Measurements from ENCODE around the gene DBR1.
A peak's percentile ranks its signal among the peaks of the same experiment; 100 is the strongest.

DBR1 gene

GRCh38 chr3:138114988-138115971 is 59.4 kb downstream of the DBR1 start, which contains the start of gene DZIP1L:
DZIP1L (minus strand) TSS chr3:138115608; CDS start chr3:138103971, 11,637 bp downstream.
- Histone ChIP-seq H2AK5ac (ENCODE audit: low read depth, low read length) (no peak within 1 kb of the TSS), H3K4ac (ENCODE audit: low read length) (no peak within 1 kb of the TSS), H3K27ac (replicated peaks; ENCODE audit: low read length) (peak within 1 kb of the TSS; percentile 89), H4K91ac (ENCODE audit: low read depth, low read length, poor library complexity) (no peak within 1 kb of the TSS), H3K14ac (ENCODE audit: low read length) (peak within 1 kb of the TSS; percentile 98), H3K9ac (ENCODE audit: low read depth, low read length, poor library complexity) (peak within 1 kb of the TSS; percentile 96), H3K4me1 (ENCODE audit: control insufficient read depth in 2 of 2, insufficient read depth in 1 of 2, low read depth in 1 of 2, low read length in 2 of 2) (peaks cover 11 to 12% of the 10 kb centered on the region in 2 donors), H3K23ac (ENCODE audit: low read depth, low read length, poor library complexity) (peak within 1 kb of the TSS; percentile 86), H3K4me2 (ENCODE audit: insufficient read depth, low read length, poor library complexity, severe bottlenecking) (peak within 1 kb of the TSS; percentile 83), H3K18ac (ENCODE audit: low read length) (peak within 1 kb of the TSS; percentile 99), H3K9me3 (replicated peaks in 1 of 2; ENCODE audit: control insufficient read depth in 2 of 2, insufficient read depth in 1 of 2, low read depth in 1 of 2, low read length in 2 of 2) (peaks cover 0 to 5% of the 10 kb centered on the region in 2 donors), H3K36me3 (replicated peaks in 1 of 2; ENCODE audit: control insufficient read depth in 2 of 2, insufficient read depth in 2 of 2, low read length in 2 of 2) (peaks cover 3 to 22% of the 10 kb centered on the region in 2 donors), H3K27me3 (ENCODE audit: control insufficient read depth in 3 of 3, insufficient read depth in 3 of 3, low read depth in 1 of 3, low read length in 3 of 3) (no peaks in the 10 kb centered on the region), H2BK5ac (ENCODE audit: low read length) (peak within 1 kb of the TSS; percentile 84), H2BK15ac (ENCODE audit: low read length) (peak within 1 kb of the TSS; percentile 39), H4K8ac (ENCODE audit: low read depth, low read length) (no peak within 1 kb of the TSS), H2AFZ (ENCODE audit: low read length) (peak within 1 kb of the TSS; percentile 100), H2BK12ac (ENCODE audit: low read length) (no peak within 1 kb of the TSS), H3K4me3 (ENCODE audit: low read length in 2 of 2) (peak within 1 kb of the TSS; percentile 94 to 98), H2BK120ac (ENCODE audit: low read depth, low read length) (peak within 1 kb of the TSS; percentile 35), H3K79me1 (ENCODE audit: low read depth, low read length) (peaks cover 3% of the 10 kb centered on the region)
- peak; percentile 76 for DNase-seq (ENCODE audit: low spot score)
- no CpG with 5 or more reads among the region's 86 CpGs for WGBS, 2 donors (ENCODE audit: extremely low coverage in 2 of 2, insufficient read length in 2 of 2, insufficient replicate concordance in 1 of 2)

GRCh38 chr3:138114431-138114918 is 60.2 kb downstream of the DBR1 start:
- peak overlapping the region; percentile 83 for H3K4me2 ChIP-seq (ENCODE audit: insufficient read depth, low read length, poor library complexity, severe bottlenecking)
- no peak overlapping the region for H2BK15ac ChIP-seq (ENCODE audit: low read length)
- H2BK120ac ChIP-seq (ENCODE audit: low read depth, low read length): no peak overlapping the region
- peak overlapping the region; percentile 8 for H3K27ac ChIP-seq (replicated peaks; ENCODE audit: low read length)
- WGBS, 2 donors (ENCODE audit: extremely low coverage in 2 of 2, insufficient read length in 2 of 2, insufficient replicate concordance in 1 of 2): no CpG with 5 or more reads among the region's 9 CpGs
- H3K27me3 ChIP-seq (ENCODE audit: control insufficient read depth in 3 of 3, insufficient read depth in 3 of 3, low read depth in 1 of 3, low read length in 3 of 3): no peaks in the 10 kb centered on the region
- peaks cover 0 to 5% of the 10 kb centered on the region in 2 donors for H3K9me3 ChIP-seq (replicated peaks in 1 of 2; ENCODE audit: control insufficient read depth in 2 of 2, insufficient read depth in 1 of 2, low read depth in 1 of 2, low read length in 2 of 2)
- no peak overlapping the region for H2AK5ac ChIP-seq (ENCODE audit: low read depth, low read length)
- no peak overlapping the region for H2BK12ac ChIP-seq (ENCODE audit: low read length)
- DNase-seq (ENCODE audit: low spot score): no peak
- peak overlapping the region; percentile 89 for H3K18ac ChIP-seq (ENCODE audit: low read length)
- no peak overlapping the region for H3K4ac ChIP-seq (ENCODE audit: low read length)
- no peak overlapping the region for H4K91ac ChIP-seq (ENCODE audit: low read depth, low read length, poor library complexity)
- H3K36me3 ChIP-seq (replicated peaks in 1 of 2; ENCODE audit: control insufficient read depth in 2 of 2, insufficient read depth in 2 of 2, low read length in 2 of 2): peaks cover 3 to 28% of the 10 kb centered on the region in 2 donors
- H3K23ac ChIP-seq (ENCODE audit: low read depth, low read length, poor library complexity): no peak overlapping the region
- H3K4me1 ChIP-seq (ENCODE audit: control insufficient read depth in 2 of 2, insufficient read depth in 1 of 2, low read depth in 1 of 2, low read length in 2 of 2): peaks cover 11 to 12% of the 10 kb centered on the region in 2 donors
- peak overlapping the region; percentile 100 for H2AFZ ChIP-seq (ENCODE audit: low read length)
- H4K8ac ChIP-seq (ENCODE audit: low read depth, low read length): no peak overlapping the region
- peaks cover 3% of the 10 kb centered on the region for H3K79me1 ChIP-seq (ENCODE audit: low read depth, low read length)
- H3K9ac ChIP-seq (ENCODE audit: low read depth, low read length, poor library complexity): peak overlapping the region; percentile 82
- peak overlapping the region; percentile 57 for H2BK5ac ChIP-seq (ENCODE audit: low read length)
- H3K14ac ChIP-seq (ENCODE audit: low read length): peak overlapping the region; percentile 57
- H3K4me3 ChIP-seq (ENCODE audit: low read length in 2 of 2): peak overlapping the region; percentile 94 to 98

DNA sequence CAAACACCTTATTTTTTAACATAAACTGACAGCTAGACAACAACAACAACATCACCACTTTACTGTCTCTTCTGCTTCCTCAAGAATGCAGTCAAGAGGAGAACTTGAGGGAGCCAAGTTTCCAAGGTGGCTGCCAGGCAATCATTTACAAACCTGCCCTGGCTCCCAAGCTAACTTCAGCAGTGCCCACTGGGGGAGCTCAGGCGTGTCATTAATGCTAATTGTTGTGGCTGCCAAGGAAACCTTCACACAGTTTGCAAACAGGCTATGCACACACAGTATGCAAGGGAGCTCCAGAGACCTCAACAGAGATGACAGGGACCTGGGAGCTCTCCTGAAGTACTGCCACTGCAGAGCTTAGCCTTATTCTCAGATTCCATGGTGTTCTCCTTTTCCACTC is 61.4 kb downstream of the DBR1 start:
- Histone ChIP-seq H3K14ac (ENCODE audit: low read length) (no peak overlapping the region), H3K4me1 (ENCODE audit: control insufficient read depth in 2 of 2, insufficient read depth in 1 of 2, low read depth in 1 of 2, low read length in 2 of 2) (peaks cover 11 to 12% of the 10 kb centered on the region in 2 donors), H3K79me1 (ENCODE audit: low read depth, low read length) (peaks cover 3% of the 10 kb centered on the region), H3K4ac (ENCODE audit: low read length) (no peak overlapping the region), H3K27ac (replicated peaks; ENCODE audit: low read length) (no peak overlapping the region), H2AK5ac (ENCODE audit: low read depth, low read length) (no peak overlapping the region), H3K9ac (ENCODE audit: low read depth, low read length, poor library complexity) (no peak overlapping the region), H4K91ac (ENCODE audit: low read depth, low read length, poor library complexity) (no peak overlapping the region), H3K18ac (ENCODE audit: low read length) (no peak overlapping the region), H2AFZ (ENCODE audit: low read length) (no peak overlapping the region), H4K8ac (ENCODE audit: low read depth, low read length) (no peak overlapping the region), H3K4me3 (ENCODE audit: low read length in 2 of 2) (no peak overlapping the region), H2BK15ac (ENCODE audit: low read length) (no peak overlapping the region), H2BK120ac (ENCODE audit: low read depth, low read length) (no peak overlapping the region), H2BK5ac (ENCODE audit: low read length) (no peak overlapping the region), H3K27me3 (ENCODE audit: control insufficient read depth in 3 of 3, insufficient read depth in 3 of 3, low read depth in 1 of 3, low read length in 3 of 3) (no peaks in the 10 kb centered on the region), H3K9me3 (replicated peaks in 1 of 2; ENCODE audit: control insufficient read depth in 2 of 2, insufficient read depth in 1 of 2, low read depth in 1 of 2, low read length in 2 of 2) (peaks cover 0 to 5% of the 10 kb centered on the region in 2 donors), H3K4me2 (ENCODE audit: insufficient read depth, low read length, poor library complexity, severe bottlenecking) (no peak overlapping the region), H3K36me3 (replicated peaks in 1 of 2; ENCODE audit: control insufficient read depth in 2 of 2, insufficient read depth in 2 of 2, low read length in 2 of 2) (peaks cover 5 to 39% of the 10 kb centered on the region in 2 donors), H3K23ac (ENCODE audit: low read depth, low read length, poor library complexity) (no peak overlapping the region), H2BK12ac (ENCODE audit: low read length) (no peak overlapping the region)
- WGBS, 2 donors (ENCODE audit: extremely low coverage in 2 of 2, insufficient read length in 2 of 2, insufficient replicate concordance in 1 of 2): no CpG with 5 or more reads among the region's 1 CpG
- no peak for DNase-seq (ENCODE audit: low spot score)

GRCh38 chr3:138112362-138112761 is 62.4 kb downstream of the DBR1 start:
- H3K9ac ChIP-seq (ENCODE audit: low read depth, low read length, poor library complexity): no peak overlapping the region
- H4K91ac ChIP-seq (ENCODE audit: low read depth, low read length, poor library complexity): no peak overlapping the region
- H3K14ac ChIP-seq (ENCODE audit: low read length): no peak overlapping the region
- peaks cover 11 to 12% of the 10 kb centered on the region in 2 donors for H3K4me1 ChIP-seq (ENCODE audit: control insufficient read depth in 2 of 2, insufficient read depth in 1 of 2, low read depth in 1 of 2, low read length in 2 of 2)
- peaks cover 8 to 42% of the 10 kb centered on the region in 2 donors for H3K36me3 ChIP-seq (replicated peaks in 1 of 2; ENCODE audit: control insufficient read depth in 2 of 2, insufficient read depth in 2 of 2, low read length in 2 of 2)
- WGBS, 2 donors (ENCODE audit: extremely low coverage in 2 of 2, insufficient read length in 2 of 2, insufficient replicate concordance in 1 of 2): no CpG with 5 or more reads among the region's 8 CpGs
- no peaks in the 10 kb centered on the region for H3K27me3 ChIP-seq (ENCODE audit: control insufficient read depth in 3 of 3, insufficient read depth in 3 of 3, low read depth in 1 of 3, low read length in 3 of 3)
- H2BK120ac ChIP-seq (ENCODE audit: low read depth, low read length): no peak overlapping the region
- no peak overlapping the region for H2AK5ac ChIP-seq (ENCODE audit: low read depth, low read length)
- H3K9me3 ChIP-seq (replicated peaks in 1 of 2; ENCODE audit: control insufficient read depth in 2 of 2, insufficient read depth in 1 of 2, low read depth in 1 of 2, low read length in 2 of 2): peaks cover 0 to 4% of the 10 kb centered on the region in 2 donors
- peaks cover 3% of the 10 kb centered on the region for H3K79me1 ChIP-seq (ENCODE audit: low read depth, low read length)
- no peak for DNase-seq (ENCODE audit: low spot score)
- no peak overlapping the region for H3K4ac ChIP-seq (ENCODE audit: low read length)
- H3K23ac ChIP-seq (ENCODE audit: low read depth, low read length, poor library complexity): no peak overlapping the region
- H2BK12ac ChIP-seq (ENCODE audit: low read length): no peak overlapping the region
- no peak overlapping the region for H2BK5ac ChIP-seq (ENCODE audit: low read length)
- H2BK15ac ChIP-seq (ENCODE audit: low read length): no peak overlapping the region
- H3K4me3 ChIP-seq (ENCODE audit: low read length in 2 of 2): no peak overlapping the region
- no peak overlapping the region for H4K8ac ChIP-seq (ENCODE audit: low read depth, low read length)
- H3K27ac ChIP-seq (replicated peaks; ENCODE audit: low read length): no peak overlapping the region
- no peak overlapping the region for H3K18ac ChIP-seq (ENCODE audit: low read length)
- H3K4me2 ChIP-seq (ENCODE audit: insufficient read depth, low read length, poor library complexity, severe bottlenecking): no peak overlapping the region
- no peak overlapping the region for H2AFZ ChIP-seq (ENCODE audit: low read length)
